RCC 7860 (cell line): Measurements from ENCODE around the gene NPTN.
"Not testable (repeated sequence)": the region's sequence is repeated elsewhere in the genome, so short reads cannot be mapped to it uniquely, and the experiment has no call there.

ENCODE experiments used
- DNase-seq: peaks from one replicate; pipeline ENCODE4 v3.0.0-alpha.2; 2015; ENCODE audit warnings: low spot score
- FAIRE-seq: peaks from 2 replicates; lab custom pipeline; 2012; peaks lifted over from hg19 to GRCh38; lab: Jason Lieb, UNC

The NPTN gene

GRCh38 chr15:73573572-73573971 is 59.6 kb downstream of the NPTN start:
- no peak for DNase-seq

GRCh38 chr15:73573037-73573436 is 60.2 kb downstream of the NPTN start:
- no peak for FAIRE-seq
- DNase-seq = no peak

More at GRCh38 chr15:73573572-73573971, 59.6 kb downstream of the NPTN start:
- FAIRE-seq = no peak

- FAIRE-seq (no peak), DNase-seq (no peak)
These were observed 60.9 kb downstream of the NPTN start for GRCh38 chr15:73572296-73572695.

GRCh38 chr15:73571346-73571745 is 61.8 kb downstream of the NPTN start:
- FAIRE-seq = no peak
- no peak for DNase-seq

- FAIRE-seq (no peak), DNase-seq (no peak)
These were observed 62.7 kb downstream of the NPTN start for GRCh38 chr15:73570355-73571032.

GRCh38 chr15:73569361-73569760 is 63.8 kb downstream of the NPTN start:
- DNase-seq = no peak
- no peak for FAIRE-seq

- no peak for FAIRE-seq
These were observed 64.5 kb downstream of the NPTN start for GRCh38 chr15:73568564-73569280.

GRCh38 chr15:73567020-73567419 is 66.2 kb downstream of the NPTN start:
- FAIRE-seq (no peak), DNase-seq (no peak)

More at GRCh38 chr15:73568564-73569280, 64.5 kb downstream of the NPTN start:
- DNase-seq = no peak

GRCh38 chr15:73564255-73564654 is 68.9 kb downstream of the NPTN start:
- peak; percentile 52 for FAIRE-seq
- peak; percentile 58 for DNase-seq

- peak; percentile 69 for FAIRE-seq
- peak; percentile 26 for DNase-seq
These were observed 72.6 kb downstream of the NPTN start for GRCh38 chr15:73560501-73561117.

GRCh38 chr15:73558529-73558928 is 74.7 kb downstream of the NPTN start:
- no peak for DNase-seq
- no peak for FAIRE-seq

GRCh38 chr15:73555080-73555479 is 78.1 kb downstream of the NPTN start:
- FAIRE-seq (no peak), DNase-seq (no peak)

GRCh38 chr15:73550190-73550589 is 83.0 kb downstream of the NPTN start:
- DNase-seq (no peak), FAIRE-seq (no peak)

- not testable (repeated sequence) for FAIRE-seq, DNase-seq
These were observed 84.3 kb downstream of the NPTN start for GRCh38 chr15:73548925-73549324.

GRCh38 chr15:73541479-73541878 is 91.7 kb downstream of the NPTN start:
- FAIRE-seq (no peak), DNase-seq (no peak)

- no peak for DNase-seq
- FAIRE-seq = no peak
These were observed 93.0 kb downstream of the NPTN start for GRCh38 chr15:73540161-73540560.

GRCh38 chr15:73539212-73540128 is 93.7 kb downstream of the NPTN start:
- FAIRE-seq = no peak
- no peak for DNase-seq

- DNase-seq (no peak), FAIRE-seq (no peak)
These were observed 94.5 kb downstream of the NPTN start for GRCh38 chr15:73538563-73539211.

- FAIRE-seq (no peak), DNase-seq (no peak)
These were observed 95.1 kb downstream of the NPTN start for GRCh38 chr15:73538123-73538522.

GRCh38 chr15:73530649-73531048 is 102.5 kb downstream of the NPTN start:
- DNase-seq (no peak), FAIRE-seq (no peak)
